Activated effector memory CD4-positive, alpha-beta T cell treated with Interleukin-2 at 50 U/mL for 16 hours (primary cell): Measurements from ENCODE around the gene HS3ST4.
"Not testable (repeated sequence)": the region's sequence is repeated elsewhere in the genome, so short reads cannot be mapped to it uniquely, and the experiment has no call there.

Source experiments
- DNase-seq: peaks from one replicate; pipeline ENCODE4 v3.0.0-alpha.2; 2020

The HS3ST4 gene

GRCh38 chr16:26015776-26016175 is 324.0 kb downstream of the HS3ST4 start:
- no peak for DNase-seq

- no peak for DNase-seq
These were observed 325.2 kb downstream of the HS3ST4 start for GRCh38 chr16:26016989-26017388.

GRCh38 chr16:26019381-26020242 is 327.9 kb downstream of the HS3ST4 start:
- no peak for DNase-seq

- DNase-seq: no peak
These were observed 335.1 kb downstream of the HS3ST4 start for GRCh38 chr16:26026709-26027450.

- no peak for DNase-seq
These were observed 339.5 kb downstream of the HS3ST4 start for GRCh38 chr16:26031286-26031685.

- not testable (repeated sequence) for DNase-seq
These were observed 340.9 kb downstream of the HS3ST4 start for GRCh38 chr16:26032661-26033060.

- DNase-seq: no peak
These were observed 350.4 kb downstream of the HS3ST4 start for GRCh38 chr16:26041952-26042668.

GRCh38 chr16:26050472-26050871 is 358.7 kb downstream of the HS3ST4 start:
- DNase-seq: no peak

GRCh38 chr16:26051063-26051462 is 359.3 kb downstream of the HS3ST4 start:
- no peak for DNase-seq

- no peak for DNase-seq
These were observed 362.1 kb downstream of the HS3ST4 start for GRCh38 chr16:26053889-26054288.

GRCh38 chr16:26058326-26058725 is 366.6 kb downstream of the HS3ST4 start:
- DNase-seq: no peak

- DNase-seq: no peak
These were observed 378.7 kb downstream of the HS3ST4 start for GRCh38 chr16:26070302-26071100.

GRCh38 chr16:26071101-26071866 is 379.5 kb downstream of the HS3ST4 start:
- DNase-seq: no peak

- DNase-seq: no peak
These were observed 387.1 kb downstream of the HS3ST4 start for GRCh38 chr16:26078716-26079355.

GRCh38 chr16:26087091-26087490 is 395.3 kb downstream of the HS3ST4 start:
- DNase-seq: no peak

GRCh38 chr16:26091511-26091910 is 399.8 kb downstream of the HS3ST4 start:
- DNase-seq: no peak

- DNase-seq: not testable (repeated sequence)
These were observed 406.4 kb downstream of the HS3ST4 start for GRCh38 chr16:26098206-26098605.

- DNase-seq: no peak
These were observed 410.6 kb downstream of the HS3ST4 start for GRCh38 chr16:26102369-26102768.

- no peak for DNase-seq
These were observed 417.2 kb downstream of the HS3ST4 start for GRCh38 chr16:26108836-26109505.

GRCh38 chr16:26111900-26112299 is 420.1 kb downstream of the HS3ST4 start:
- DNase-seq: no peak

GRCh38 chr16:26118575-26118974 is 426.8 kb downstream of the HS3ST4 start:
- no peak for DNase-seq
